GM18867 (cell line): ENCODE data around the gene PPWD1.
"Not testable (repeated sequence)": the region's sequence is repeated elsewhere in the genome, so short reads cannot be mapped to it uniquely, and the experiment has no call there.

Experiments used
- ATAC-seq: cut with Tn5 transposase; IDR thresholded peaks from one replicate; pipeline ENCODE4 v1.9.1; 2021; ENCODE audit warnings: mild to moderate bottlenecking, moderate library complexity; ENCODE audit not compliant: unreplicated experiment

PPWD1 gene

GRCh38 chr5:65621961-65622360, 58.9 kb downstream of the PPWD1 start:
- not testable (repeated sequence) for ATAC-seq

GRCh38 chr5:65623482-65623881, 60.4 kb downstream of the PPWD1 start:
- no peak for ATAC-seq

GRCh38 chr5:65624025-65624570, 61.0 kb downstream of the PPWD1 start, which contains the start of gene TRIM23:
Gene TRIM23, minus strand, starts transcription at chr5:65624333. Its CDS starts 59 bp downstream, at chr5:65624274.
- peak; percentile 95 for ATAC-seq

GRCh38 chr5:65624571-65625555, 61.8 kb downstream of the PPWD1 start, which contains the start of the genes SHLD3 and TRAPPC13:
Gene SHLD3, plus strand, starts transcription at chr5:65625027. Its CDS starts 4,561 bp downstream, at chr5:65629588.
Gene TRAPPC13, plus strand, starts transcription at chr5:65625027. Its CDS starts 34 bp downstream, at chr5:65625061.
- ATAC-seq, result peak; percentile 76

- no peak for ATAC-seq
Observed at GRCh38 chr5:65625743-65626142, 62.6 kb downstream of the PPWD1 start.

- ATAC-seq, result no peak
Observed at GRCh38 chr5:65630981-65631380, 67.9 kb downstream of the PPWD1 start.
